ENCODE results near the gene GSC2. TPM values are rescaled to one million over a fixed set of nuclear protein-coding genes. Genes with fewer than 3 reads are reported as not detected.
A peak's percentile ranks its signal among the peaks of the same experiment; 100 is the strongest.

GSC2 gene
- total and polyA plus RNA-seq, 10 donors = not detected

DNA sequence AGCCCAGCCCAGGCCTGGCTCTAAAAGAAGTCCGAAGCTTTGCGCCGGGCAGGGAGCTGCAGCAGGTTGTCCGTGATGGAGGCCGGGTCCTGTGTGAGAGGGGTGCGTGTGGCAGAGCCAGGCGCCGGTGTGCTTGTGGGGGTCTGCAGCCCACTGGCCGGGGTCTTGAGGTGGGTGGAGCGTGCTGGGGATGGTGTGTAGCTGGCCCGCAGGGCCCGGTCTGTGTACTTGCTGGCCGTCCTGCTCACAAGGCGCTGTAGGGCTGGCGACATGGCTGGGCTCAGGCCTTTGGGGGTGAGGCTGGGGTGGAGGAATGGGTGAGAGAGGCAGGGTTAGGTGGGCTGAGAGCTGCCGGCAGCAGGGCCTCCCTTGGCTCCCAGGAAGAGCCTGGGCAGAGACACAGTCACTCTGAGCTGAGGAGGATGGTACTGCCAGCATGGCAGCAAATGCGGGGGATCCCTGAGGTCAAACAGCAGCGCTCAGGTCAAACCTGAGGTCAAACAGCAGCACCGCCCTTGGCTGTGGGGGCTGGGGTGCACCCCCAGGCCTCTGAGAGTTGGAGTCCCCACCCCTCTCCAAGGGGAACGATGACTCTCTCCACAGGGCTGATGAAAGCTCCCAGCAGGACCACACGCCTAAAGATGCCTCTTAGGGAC is 15.8 kb downstream of the GSC2 start:
- H3K4me3 ChIP-seq = no peak overlapping the region
- intact Hi-C loops (cut with DNase I; ENCODE audit: low total_unique reads) = no loop called here
- DNase-seq = peak; percentile 67

DNA sequence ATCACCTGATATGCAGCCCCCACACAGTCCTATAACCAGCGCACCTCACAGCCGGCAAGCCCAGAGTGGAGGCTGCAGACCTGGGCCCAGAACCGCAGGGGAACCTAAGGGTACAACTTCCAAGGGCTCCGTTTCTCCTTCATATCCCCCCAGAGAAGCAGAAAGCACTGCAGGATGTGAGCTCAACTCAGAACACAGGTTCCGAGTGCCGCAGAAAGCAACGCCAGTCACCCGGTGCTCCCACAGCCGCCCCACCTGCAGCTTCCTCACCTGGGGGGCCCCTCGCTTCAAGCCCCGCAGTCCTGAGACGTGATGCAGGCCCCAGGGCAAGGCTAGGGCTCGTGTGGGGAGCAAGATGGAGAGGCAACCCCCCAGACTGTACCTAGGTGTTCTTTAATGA is 16.5 kb downstream of the GSC2 start:
- no peaks in the 10 kb centered on the region for H3K9me3 ChIP-seq
- 93 to 97% (median 95%) methylated on average over 11 to 13 of the region's 13 CpGs for WGBS, 5 donors
- H3K36me3 ChIP-seq = peaks cover 0 to 82% (median 62%) of the 10 kb centered on the region in 6 donors
- TF ChIP-seq, protein P1, sequence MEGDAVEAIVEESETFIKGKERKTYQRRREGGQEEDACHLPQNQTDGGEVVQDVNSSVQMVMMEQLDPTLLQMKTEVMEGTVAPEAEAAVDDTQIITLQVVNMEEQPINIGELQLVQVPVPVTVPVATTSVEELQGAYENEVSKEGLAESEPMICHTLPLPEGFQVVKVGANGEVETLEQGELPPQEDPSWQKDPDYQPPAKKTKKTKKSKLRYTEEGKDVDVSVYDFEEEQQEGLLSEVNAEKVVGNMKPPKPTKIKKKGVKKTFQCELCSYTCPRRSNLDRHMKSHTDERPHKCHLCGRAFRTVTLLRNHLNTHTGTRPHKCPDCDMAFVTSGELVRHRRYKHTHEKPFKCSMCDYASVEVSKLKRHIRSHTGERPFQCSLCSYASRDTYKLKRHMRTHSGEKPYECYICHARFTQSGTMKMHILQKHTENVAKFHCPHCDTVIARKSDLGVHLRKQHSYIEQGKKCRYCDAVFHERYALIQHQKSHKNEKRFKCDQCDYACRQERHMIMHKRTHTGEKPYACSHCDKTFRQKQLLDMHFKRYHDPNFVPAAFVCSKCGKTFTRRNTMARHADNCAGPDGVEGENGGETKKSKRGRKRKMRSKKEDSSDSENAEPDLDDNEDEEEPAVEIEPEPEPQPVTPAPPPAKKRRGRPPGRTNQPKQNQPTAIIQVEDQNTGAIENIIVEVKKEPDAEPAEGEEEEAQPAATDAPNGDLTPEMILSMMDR (IDR thresholded peaks at IDR 0.05 in 8 of 11, conservative IDR thresholded peaks at IDR 0.05 in 3 of 11) = no peak
- TF ChIP-seq POLR2AphosphoS5 (IDR thresholded peaks at IDR 0.05) (no peak), POLR2A (IDR thresholded peaks at IDR 0.05) (no peak)
- intact Hi-C loops (cut with DNase I; ENCODE audit: low total_unique reads) = no loop called here
- H3K27me3 ChIP-seq (replicated peaks in 1 of 7) = no peaks in the 10 kb centered on the region
- H3K4me3 ChIP-seq = no peak overlapping the region
- H3K4me1 ChIP-seq = no peaks in the 10 kb centered on the region
- H3K27ac ChIP-seq = no peak overlapping the region
- DNase-seq = peak; percentile 55

More for the DNA sequence above, 15.8 kb downstream of the GSC2 start:
- no peaks in the 10 kb centered on the region for H3K9me3 ChIP-seq
- H3K27me3 ChIP-seq (replicated peaks in 1 of 7) = no peaks in the 10 kb centered on the region
- no peak overlapping the region for H3K27ac ChIP-seq
- WGBS, 5 donors = 95 to 98% (median 96%) methylated on average over 17 to 21 of the region's 21 CpGs
- H3K36me3 ChIP-seq = peaks cover 0 to 90% (median 70%) of the 10 kb centered on the region in 6 donors
- no peaks in the 10 kb centered on the region for H3K4me1 ChIP-seq
- TF ChIP-seq, protein P1 (IDR thresholded peaks at IDR 0.05 in 8 of 11, conservative IDR thresholded peaks at IDR 0.05 in 3 of 11) = no peak
- no peak for TF ChIP-seq POLR2A (IDR thresholded peaks at IDR 0.05)
- TF ChIP-seq POLR2AphosphoS5 (IDR thresholded peaks at IDR 0.05) = peak in 1 of 3 donors; percentile 20

DNA sequence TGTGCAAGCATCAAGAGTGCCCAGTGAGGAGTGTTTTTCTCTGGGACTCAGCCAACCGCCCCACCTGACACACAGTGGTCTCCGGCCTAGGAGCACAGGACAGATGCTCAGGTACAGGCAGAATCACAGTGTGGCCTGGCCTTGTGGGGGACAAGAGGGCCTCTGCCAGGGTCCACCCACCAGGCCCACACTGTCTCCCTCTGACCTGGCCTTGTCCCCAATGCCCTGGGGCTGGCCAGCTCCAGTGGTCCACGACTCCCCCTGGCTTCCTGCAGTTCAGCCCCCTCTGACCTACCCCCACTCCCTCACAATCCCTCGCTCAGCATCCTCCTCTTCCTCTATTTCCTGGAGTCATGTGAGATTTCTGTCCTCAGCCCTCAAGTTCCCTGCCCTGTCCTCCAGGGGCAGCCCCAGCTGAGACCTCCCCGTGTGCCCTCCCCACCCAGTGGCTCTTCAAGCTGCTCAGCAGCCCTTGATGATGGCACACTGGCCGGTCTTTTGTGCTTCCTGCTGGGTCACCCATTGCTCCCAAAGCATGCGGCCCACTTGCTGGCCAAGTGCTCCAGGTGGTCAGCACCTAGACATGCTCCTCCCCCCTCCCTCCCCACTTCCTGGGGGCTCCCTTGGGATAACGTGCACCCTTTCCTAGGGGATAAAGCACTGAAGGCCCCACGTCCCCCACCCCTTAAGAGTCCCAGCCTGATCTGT is 17.2 kb downstream of the GSC2 start:
- intact Hi-C loops (cut with DNase I; ENCODE audit: low total_unique reads) = no loop called here
- TF ChIP-seq POLR2A (IDR thresholded peaks at IDR 0.05) (no peak), POLR2AphosphoS5 (IDR thresholded peaks at IDR 0.05) (no peak)
- TF ChIP-seq, protein P1 (IDR thresholded peaks at IDR 0.05 in 8 of 11, conservative IDR thresholded peaks at IDR 0.05 in 3 of 11) = no peak
- Histone ChIP-seq H3K9me3 (no peaks in the 10 kb centered on the region), H3K36me3 (peaks cover 0 to 75% (median 55%) of the 10 kb centered on the region in 6 donors), H3K27me3 (replicated peaks in 1 of 7) (no peaks in the 10 kb centered on the region), H3K27ac (no peak overlapping the region), H3K4me1 (no peaks in the 10 kb centered on the region), H3K4me3 (no peak overlapping the region)
- DNase-seq = no peak
- 81 to 85% (median 83%) methylated on average over 9 of the region's 9 CpGs for WGBS, 5 donors

DNA sequence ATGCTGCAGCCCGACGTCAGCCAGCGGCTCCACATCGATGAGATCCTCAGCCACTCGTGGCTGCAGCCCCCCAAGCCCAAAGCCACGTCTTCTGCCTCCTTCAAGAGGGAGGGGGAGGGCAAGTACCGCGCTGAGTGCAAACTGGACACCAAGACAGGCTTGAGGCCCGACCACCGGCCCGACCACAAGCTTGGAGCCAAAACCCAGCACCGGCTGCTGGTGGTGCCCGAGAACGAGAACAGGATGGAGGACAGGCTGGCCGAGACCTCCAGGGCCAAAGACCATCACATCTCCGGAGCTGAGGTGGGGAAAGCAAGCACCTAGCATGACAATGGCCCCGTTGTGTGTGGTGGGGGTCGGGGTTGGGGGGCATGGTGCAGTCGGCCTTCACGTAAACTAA is 17.9 kb downstream of the GSC2 start:
- Histone ChIP-seq H3K27me3 (replicated peaks in 1 of 7) (no peaks in the 10 kb centered on the region), H3K9me3 (no peaks in the 10 kb centered on the region), H3K4me3 (no peak overlapping the region), H3K4me1 (no peaks in the 10 kb centered on the region), H3K36me3 (peaks cover 0 to 68% (median 48%) of the 10 kb centered on the region in 6 donors), H3K27ac (no peak overlapping the region)
- DNase-seq = no peak
- TF ChIP-seq POLR2AphosphoS5 (IDR thresholded peaks at IDR 0.05) = peak in 1 of 3 donors; percentile 31
- no peak for TF ChIP-seq POLR2A (IDR thresholded peaks at IDR 0.05)
- WGBS, 5 donors = 94 to 96% (median 95%) methylated on average over 18 to 20 of the region's 20 CpGs
- intact Hi-C loops (cut with DNase I; ENCODE audit: low total_unique reads) = no loop called here
